K562 treated with DMSO at 1 percent for 24 hours (cell line): ENCODE results near the gene PIGU. TPM values are rescaled to one million over a fixed set of nuclear protein-coding genes. Genes with fewer than 3 reads are reported as not detected.

Experiments used
- total RNA-seq: library from RNA; unstranded; fragments of 300-600 nt; gene quantifications from 2 replicates; pipeline ENCODE4 v1.2.3, GENCODE V29; 2022; ENCODE audit warnings: low read depth; ENCODE audit not compliant: insufficient read depth

PIGU gene, protein sequence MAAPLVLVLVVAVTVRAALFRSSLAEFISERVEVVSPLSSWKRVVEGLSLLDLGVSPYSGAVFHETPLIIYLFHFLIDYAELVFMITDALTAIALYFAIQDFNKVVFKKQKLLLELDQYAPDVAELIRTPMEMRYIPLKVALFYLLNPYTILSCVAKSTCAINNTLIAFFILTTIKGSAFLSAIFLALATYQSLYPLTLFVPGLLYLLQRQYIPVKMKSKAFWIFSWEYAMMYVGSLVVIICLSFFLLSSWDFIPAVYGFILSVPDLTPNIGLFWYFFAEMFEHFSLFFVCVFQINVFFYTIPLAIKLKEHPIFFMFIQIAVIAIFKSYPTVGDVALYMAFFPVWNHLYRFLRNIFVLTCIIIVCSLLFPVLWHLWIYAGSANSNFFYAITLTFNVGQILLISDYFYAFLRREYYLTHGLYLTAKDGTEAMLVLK
- 15.0 and 18.6 TPM in 2 replicates for total RNA-seq

DNA sequence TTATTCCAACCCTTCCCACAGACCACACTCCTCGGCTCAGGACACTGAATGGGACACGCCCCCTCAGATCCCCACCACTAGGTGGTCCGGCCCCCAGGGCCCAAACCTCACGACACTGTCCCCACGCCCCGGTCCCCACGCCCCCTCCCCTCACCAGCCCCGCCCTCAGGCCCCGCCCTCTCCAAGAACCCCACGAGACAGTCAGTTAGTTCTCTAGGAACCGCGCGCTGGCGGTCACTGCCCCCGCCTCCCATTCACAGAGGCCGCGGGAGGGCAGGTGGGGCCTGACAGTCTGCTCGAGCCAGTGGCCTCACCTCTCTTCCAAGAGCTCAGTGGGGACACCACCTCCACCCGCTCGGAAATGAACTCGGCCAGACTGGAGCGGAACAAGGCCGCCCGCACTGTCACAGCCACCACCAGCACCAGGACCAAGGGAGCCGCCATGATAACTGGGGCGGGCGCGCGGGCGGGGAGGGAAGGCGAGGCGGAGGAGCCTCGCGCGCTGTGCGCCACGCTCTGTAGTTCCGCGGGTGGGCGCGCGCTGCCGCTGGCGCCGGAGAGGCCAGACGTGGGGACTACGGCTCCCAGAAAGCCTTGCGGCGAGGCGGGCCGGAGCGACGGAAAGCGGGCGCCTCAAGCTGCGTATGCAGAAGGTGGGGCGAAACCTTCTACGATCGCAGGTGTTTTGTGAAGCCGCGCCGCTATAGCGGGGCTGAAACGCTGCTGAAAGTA is at the start of gene PIGU:
PIGU (minus strand) TSS at position 451 of the 732 bp plus-strand sequence; CDS start at position 444, 7 bp downstream.

DNA sequence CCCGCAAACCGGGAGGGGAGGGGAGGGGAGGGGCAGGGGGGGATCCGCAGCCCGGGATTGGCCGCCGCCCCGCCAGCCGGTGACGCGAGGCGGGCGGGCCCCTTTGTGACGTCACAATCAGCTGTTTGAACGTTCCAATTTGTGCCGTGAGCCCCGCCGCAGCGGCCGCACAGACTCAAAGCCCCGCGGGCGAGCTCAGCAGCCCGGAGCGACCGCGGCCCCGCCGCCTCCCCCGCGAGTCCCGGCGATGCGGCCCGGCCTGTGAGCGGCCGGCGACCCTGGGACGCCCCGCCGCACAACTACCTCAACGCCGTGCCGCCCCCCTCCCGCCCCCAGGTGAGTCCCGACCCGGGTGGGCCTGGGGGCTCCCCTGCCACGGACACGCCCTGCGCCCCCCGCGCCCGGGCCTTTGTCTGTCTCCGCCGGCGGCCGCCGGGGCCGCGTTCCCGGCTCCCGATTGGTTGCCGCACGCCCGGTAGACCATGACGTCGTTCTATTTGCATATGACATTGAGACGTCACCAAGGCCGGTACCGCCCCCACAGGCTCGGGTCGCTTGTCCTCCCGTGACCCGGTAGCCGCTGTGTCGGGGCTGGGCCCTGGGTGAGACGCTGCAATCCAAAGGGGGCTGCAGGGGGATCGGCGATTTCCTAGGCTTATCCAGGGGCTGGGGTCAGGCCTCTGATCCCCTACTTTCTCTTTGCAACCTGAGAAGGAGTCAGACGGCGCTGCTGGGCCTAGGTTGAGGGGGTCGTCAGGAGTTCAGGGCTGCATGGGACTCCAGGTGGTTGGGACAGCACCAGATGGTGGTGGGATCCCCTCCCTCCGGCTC is 27.5 kb upstream of the PIGU start, which contains the start of gene TP53INP2:
TP53INP2 (plus strand) TSS at position 168 of the 831 bp plus-strand sequence. CDS start 4,396 bp downstream, outside the sequence.

DNA sequence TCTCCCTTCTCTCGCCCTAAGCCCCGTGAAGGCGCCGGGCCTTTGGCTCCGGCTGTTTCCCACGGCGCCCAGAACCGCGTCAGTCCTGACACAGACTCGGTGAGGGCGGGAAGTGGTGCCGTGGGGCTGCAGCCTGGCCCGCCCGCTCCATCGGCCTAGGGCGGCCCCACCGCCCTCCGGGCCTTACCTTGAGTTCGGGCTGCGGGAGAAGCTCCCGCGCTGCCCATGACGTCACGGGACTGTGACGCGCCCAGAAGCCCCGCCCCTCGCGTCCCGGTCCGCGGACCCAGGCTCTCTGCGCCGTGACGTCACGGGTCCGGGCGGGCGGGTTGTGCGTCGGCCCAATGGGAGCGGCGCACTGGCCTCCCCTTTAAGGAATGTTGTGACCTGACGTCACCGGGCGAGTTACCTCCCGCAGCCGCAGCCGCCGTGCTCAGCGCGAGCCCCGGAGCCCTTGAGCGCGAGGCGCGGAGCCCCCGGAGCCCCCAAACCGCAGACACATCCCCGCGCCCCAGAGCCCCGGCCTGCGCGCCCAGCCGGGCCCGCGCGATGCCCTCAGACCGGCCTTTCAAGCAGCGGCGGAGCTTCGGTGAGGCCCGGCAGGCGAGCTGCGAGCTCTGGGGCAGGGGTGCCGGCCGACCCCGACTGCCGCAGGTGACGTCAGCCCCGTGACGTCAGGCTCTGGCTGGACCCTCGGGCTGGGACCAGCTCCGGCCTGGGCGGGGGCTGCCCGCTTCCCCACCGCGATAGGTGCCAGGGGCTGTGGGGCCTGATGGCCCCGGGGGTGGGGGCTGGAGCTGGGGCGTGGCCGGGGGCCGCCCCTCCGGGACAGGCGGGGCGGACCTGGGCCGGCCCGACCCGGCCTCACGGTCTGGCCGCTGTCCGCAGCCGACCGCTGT is 118.3 kb downstream of the PIGU start, which contains the start of gene MAP1LC3A:
MAP1LC3A (plus strand) TSS at position 399 of the 899 bp plus-strand sequence; CDS start at position 550, 151 bp downstream.

DNA sequence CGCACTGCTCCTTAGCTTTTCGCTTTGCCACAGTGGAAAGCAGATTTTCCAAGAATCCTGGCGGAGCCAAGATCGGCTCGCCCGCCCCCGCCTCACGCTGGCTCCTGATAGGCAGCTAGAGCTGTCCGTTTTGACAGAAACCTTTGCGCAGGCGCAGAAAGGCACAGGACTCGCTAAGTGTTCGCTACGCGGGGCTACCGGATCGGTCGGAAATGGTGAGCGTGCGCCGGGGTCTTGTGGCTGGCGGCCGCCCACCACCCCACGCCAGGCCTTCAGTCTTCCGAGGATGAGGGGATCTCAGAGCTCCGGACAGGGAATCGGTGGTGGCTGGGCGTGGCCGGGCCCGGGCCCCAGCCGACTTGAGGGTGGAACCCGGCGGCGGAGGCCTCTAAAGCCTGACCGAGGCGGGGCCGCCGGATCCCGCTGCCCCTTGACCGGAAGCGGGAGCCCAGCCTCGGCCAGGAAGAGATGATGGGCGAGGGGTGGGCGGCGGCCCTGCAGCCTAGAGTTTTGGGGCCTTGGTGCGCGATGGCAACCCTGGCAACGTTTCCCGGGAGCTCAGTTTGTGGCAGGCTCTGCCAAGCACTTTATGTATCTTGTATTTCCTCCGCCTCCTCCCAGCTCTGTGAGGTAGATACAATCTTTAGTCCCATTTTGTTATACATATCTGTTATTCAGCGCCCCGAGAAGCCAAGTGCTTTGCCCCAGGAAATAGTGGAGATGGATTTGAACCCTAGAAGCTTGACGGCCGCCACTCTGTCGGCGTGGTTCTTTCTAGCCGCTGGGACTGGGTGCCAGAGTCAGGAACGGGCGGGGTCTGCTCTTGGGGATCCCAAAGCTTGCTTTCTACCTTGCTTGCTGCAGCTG is 160.4 kb downstream of the PIGU start, which contains the start of gene DYNLRB1:
DYNLRB1 (plus strand) TSS at position 176 of the 867 bp plus-strand sequence; CDS start at position 213, 37 bp downstream.

Other genes with a start within 250 kb of the PIGU start
- 386 and 421 TPM in 2 replicates for gene DYNLRB1, start 160.7 kb downstream of the PIGU start, total RNA-seq
- 0.19 TPM in 1 of 2 replicates, not detected in the other for gene MAP1LC3A, start 118.4 kb downstream of the PIGU start, total RNA-seq
- 18.8 and 21.3 TPM in 2 replicates for gene TP53INP2, start 27.3 kb upstream of the PIGU start, total RNA-seq
- 13.1 and 13.4 TPM in 2 replicates for gene NCOA6, start 148.6 kb upstream of the PIGU start, total RNA-seq
- gene GGT7, start 195.8 kb upstream of the PIGU start, total RNA-seq, result 57.3 and 60.3 TPM in 2 replicates
- 71.4 and 73.7 TPM in 2 replicates for gene ACSS2, start 199.5 kb upstream of the PIGU start, total RNA-seq